ENCODE results near the gene PLEKHM3. TPM values are rescaled to one million over a fixed set of nuclear protein-coding genes. Genes with fewer than 3 reads are reported as not detected.

Gene PLEKHM3
- total and polyA plus RNA-seq, 2 of the 13 experiments (the other 11 are each of a cell fraction or from before 2014, with no cell fraction given) = 4.5 to 4.7 TPM

DNA sequence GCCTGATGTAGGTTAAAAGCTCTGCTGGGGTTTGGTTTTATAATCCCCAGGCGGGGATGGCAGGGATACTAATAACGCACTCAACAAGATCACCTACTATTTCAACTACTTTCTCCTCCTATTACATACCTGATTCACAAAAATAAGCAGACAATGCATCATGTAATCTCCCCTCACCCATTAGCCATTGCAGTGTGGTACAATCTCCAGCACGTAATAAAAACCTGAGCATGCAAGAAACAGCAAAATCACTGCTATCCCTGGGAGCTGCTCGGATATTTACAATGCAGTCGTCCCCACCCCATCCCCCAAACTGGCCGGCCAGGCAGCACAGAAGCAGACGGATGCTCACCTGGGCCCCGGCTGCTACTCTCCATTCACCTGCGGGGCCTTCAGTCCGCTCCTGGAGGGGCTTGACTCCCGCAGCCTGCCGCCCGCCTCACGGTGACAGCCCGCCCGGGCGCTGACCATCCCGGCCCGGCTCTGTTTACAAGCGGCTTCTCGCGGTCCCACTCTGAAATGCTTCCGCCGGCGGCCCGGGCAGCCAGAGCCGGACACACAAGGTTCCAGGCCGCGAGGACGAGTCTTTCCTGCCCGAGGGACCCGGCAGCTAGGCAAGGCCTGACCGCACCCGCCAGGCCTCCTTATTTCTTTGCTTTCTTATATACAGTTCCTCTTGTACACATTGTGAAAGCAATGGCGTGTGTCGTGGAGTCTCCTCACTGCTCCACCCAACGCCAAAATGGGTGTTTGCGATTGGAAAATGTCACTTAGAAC lies at the start of gene PLEKHM3 (continued):
- TF ChIP-seq, protein P1, sequence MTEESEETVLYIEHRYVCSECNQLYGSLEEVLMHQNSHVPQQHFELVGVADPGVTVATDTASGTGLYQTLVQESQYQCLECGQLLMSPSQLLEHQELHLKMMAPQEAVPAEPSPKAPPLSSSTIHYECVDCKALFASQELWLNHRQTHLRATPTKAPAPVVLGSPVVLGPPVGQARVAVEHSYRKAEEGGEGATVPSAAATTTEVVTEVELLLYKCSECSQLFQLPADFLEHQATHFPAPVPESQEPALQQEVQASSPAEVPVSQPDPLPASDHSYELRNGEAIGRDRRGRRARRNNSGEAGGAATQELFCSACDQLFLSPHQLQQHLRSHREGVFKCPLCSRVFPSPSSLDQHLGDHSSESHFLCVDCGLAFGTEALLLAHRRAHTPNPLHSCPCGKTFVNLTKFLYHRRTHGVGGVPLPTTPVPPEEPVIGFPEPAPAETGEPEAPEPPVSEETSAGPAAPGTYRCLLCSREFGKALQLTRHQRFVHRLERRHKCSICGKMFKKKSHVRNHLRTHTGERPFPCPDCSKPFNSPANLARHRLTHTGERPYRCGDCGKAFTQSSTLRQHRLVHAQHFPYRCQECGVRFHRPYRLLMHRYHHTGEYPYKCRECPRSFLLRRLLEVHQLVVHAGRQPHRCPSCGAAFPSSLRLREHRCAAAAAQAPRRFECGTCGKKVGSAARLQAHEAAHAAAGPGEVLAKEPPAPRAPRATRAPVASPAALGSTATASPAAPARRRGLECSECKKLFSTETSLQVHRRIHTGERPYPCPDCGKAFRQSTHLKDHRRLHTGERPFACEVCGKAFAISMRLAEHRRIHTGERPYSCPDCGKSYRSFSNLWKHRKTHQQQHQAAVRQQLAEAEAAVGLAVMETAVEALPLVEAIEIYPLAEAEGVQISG (CRISPR knock-in tag; IDR thresholded peaks at IDR 0.05) = peak; percentile 96
- TF ChIP-seq, protein P2, sequence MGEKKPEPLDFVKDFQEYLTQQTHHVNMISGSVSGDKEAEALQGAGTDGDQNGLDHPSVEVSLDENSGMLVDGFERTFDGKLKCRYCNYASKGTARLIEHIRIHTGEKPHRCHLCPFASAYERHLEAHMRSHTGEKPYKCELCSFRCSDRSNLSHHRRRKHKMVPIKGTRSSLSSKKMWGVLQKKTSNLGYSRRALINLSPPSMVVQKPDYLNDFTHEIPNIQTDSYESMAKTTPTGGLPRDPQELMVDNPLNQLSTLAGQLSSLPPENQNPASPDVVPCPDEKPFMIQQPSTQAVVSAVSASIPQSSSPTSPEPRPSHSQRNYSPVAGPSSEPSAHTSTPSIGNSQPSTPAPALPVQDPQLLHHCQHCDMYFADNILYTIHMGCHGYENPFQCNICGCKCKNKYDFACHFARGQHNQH (CRISPR knock-in tag; IDR thresholded peaks at IDR 0.05) = peak; percentile 98
- peak; percentile 60; the same call in 1 of the 2 replicates for TF ChIP-seq ZBTB1 (CRISPR knock-in tag; IDR thresholded peaks at IDR 0.05; ENCODE audit: borderline replicate concordance)
- TF ChIP-seq ZNF253 (CRISPR knock-in tag; IDR thresholded peaks at IDR 0.05; ENCODE audit: borderline replicate concordance) = peak; percentile 91; the same call in 1 of the 2 replicates
- peak; percentile 84; the same call in 1 of the 2 replicates for TF ChIP-seq ZFP41 (CRISPR knock-in tag; IDR thresholded peaks at IDR 0.05; ENCODE audit: borderline replicate concordance)
- TF ChIP-seq NFIC (IDR thresholded peaks at IDR 0.05; ENCODE audit: low read length) = peak; percentile 80
- TF ChIP-seq, protein P3, sequence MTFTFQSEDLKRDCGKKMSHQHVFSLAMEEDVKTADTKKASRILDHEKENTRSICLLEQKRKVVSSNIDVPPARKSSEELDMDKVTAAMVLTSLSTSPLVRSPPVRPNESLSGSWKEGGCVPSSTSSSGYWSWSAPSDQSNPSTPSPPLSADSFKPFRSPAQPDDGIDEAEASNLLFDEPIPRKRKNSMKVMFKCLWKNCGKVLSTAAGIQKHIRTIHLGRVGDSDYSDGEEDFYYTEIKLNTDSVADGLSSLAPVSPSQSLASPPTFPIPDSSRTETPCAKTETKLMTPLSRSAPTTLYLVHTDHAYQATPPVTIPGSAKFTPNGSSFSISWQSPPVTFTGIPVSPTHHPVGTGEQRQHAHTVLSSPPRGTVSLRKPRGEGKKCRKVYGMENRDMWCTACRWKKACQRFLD (CRISPR knock-in tag; IDR thresholded peaks at IDR 0.05; ENCODE audit: borderline replicate concordance) = peak; percentile 99
- peak; percentile 87 for TF ChIP-seq PTBP1 (IDR thresholded peaks at IDR 0.05; ENCODE audit: low read depth, low read length, poor library complexity, severe bottlenecking)
- peak; percentile 95 for TF ChIP-seq HMG20B (CRISPR knock-in tag; conservative IDR thresholded peaks at IDR 0.05)
- peak; percentile 79 for TF ChIP-seq ZFP90 (CRISPR knock-in tag; IDR thresholded peaks at IDR 0.05; ENCODE audit: borderline replicate concordance)
- TF ChIP-seq CAMTA2 (CRISPR knock-in tag; IDR thresholded peaks at IDR 0.05; ENCODE audit: borderline replicate concordance) = peak; percentile 99; the same call in 1 of the 2 replicates
- peak; percentile 89; the same call in 1 of the 2 replicates for TF ChIP-seq THYN1 (CRISPR knock-in tag; IDR thresholded peaks at IDR 0.05; ENCODE audit: borderline replicate concordance, low read depth)
- no peak for TF ChIP-seq KLF9 (CRISPR knock-in tag; IDR thresholded peaks at IDR 0.05; ENCODE audit: low read depth)
- TF ChIP-seq ZNF12 (CRISPR knock-in tag; IDR thresholded peaks at IDR 0.05) = peak; percentile 92
- peak; percentile 99 for TF ChIP-seq ARID2 (CRISPR knock-in tag; IDR thresholded peaks at IDR 0.05; ENCODE audit: borderline replicate concordance)
- TF ChIP-seq RELA (CRISPR knock-in tag; IDR thresholded peaks at IDR 0.05) = peak; percentile 96
- peak; percentile 97 for TF ChIP-seq CBFB (CRISPR knock-in tag; IDR thresholded peaks at IDR 0.05)
- TF ChIP-seq FOXO1 (CRISPR knock-in tag; IDR thresholded peaks at IDR 0.05) = peak; percentile 99
- TF ChIP-seq SRSF4 (IDR thresholded peaks at IDR 0.05; ENCODE audit: low read depth, low read length, poor library complexity, severe bottlenecking) = no peak
- peak; percentile 96 for TF ChIP-seq ZMAT3 (CRISPR knock-in tag; conservative IDR thresholded peaks at IDR 0.05)
- TF ChIP-seq, protein P4, sequence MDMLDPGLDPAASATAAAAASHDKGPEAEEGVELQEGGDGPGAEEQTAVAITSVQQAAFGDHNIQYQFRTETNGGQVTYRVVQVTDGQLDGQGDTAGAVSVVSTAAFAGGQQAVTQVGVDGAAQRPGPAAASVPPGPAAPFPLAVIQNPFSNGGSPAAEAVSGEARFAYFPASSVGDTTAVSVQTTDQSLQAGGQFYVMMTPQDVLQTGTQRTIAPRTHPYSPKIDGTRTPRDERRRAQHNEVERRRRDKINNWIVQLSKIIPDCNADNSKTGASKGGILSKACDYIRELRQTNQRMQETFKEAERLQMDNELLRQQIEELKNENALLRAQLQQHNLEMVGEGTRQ (IDR thresholded peaks at IDR 0.05; ENCODE audit: low read depth, low read length) = no peak
- TF ChIP-seq, protein P4 (CRISPR knock-in tag; IDR thresholded peaks at IDR 0.05; ENCODE audit: borderline replicate concordance) = no peak

Data from HepG2 (cell line).